Measurements from ENCODE around the gene ATP6V0A4. TPM values are rescaled to one million over a fixed set of nuclear protein-coding genes. Genes with fewer than 3 reads are reported as not detected.

ATP6V0A4 gene
- total RNA-seq, 1 experiment from 2014 or later = not detected

DNA sequence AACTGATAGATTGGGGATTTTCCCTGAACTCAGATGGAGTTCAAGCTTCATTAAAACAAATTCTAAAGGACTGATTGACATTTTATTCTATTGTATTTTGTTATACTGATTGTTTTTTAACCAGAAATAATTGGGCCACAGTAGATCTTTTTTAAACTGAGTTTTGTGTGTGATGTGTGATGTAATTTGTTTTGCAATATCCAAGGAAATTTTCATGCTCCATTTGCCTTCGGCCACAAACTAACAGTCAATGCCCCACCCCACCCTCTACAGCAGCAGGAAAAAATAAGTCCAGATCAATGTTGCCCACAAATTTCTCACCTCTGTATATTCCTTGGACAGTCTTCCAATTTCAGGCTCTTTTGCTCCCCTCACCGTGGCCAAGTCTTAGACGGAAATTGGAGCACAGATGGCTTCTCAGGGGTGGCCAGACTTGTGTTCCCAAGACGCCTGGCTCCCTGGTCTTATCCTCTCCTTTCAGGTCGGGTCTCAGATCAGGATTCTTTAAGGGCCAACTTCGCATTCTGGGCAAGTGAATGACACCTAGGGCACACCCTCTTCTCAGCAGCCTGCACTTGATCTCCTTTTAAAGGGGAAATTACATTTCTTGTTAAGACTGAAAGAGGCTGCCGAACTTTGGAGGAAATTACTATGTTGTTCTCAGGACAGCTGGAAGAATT lies 97.0 kb downstream of the ATP6V0A4 start, which contains the start of gene SVOPL:
Gene SVOPL, minus strand, starts transcription at position 506 of the 680 bp plus-strand sequence. CDS start 22,317 bp downstream, outside the sequence.
- Histone ChIP-seq H3K27ac (ENCODE audit: low read depth, low read length) (no peak within 1 kb of the TSS), H3K9me2 (ENCODE audit: insufficient read depth) (no peaks in the 10 kb centered on the region), H3K4me2 (ENCODE audit: low read length) (no peak within 1 kb of the TSS), H3K27me3 (ENCODE audit: insufficient read depth, low read length) (0 out of 2 replicates have a peak, but pooled peaks cover 6% of the 10 kb centered on the region), H3K79me2 (ENCODE audit: insufficient read depth, low read length) (no peaks in the 10 kb centered on the region), H3K9ac (ENCODE audit: low read length) (no peak within 1 kb of the TSS), H3K4me1 (ENCODE audit: control insufficient read depth in 1 of 2, insufficient read depth in 2 of 2, low read length in 2 of 2) (no peaks in the 10 kb centered on the region), H3K9me3 (ENCODE audit: control insufficient read depth in 1 of 2, insufficient read depth in 1 of 2, low read depth in 1 of 2, low read length in 2 of 2) (no peaks in the 10 kb centered on the region), H3K36me3 (ENCODE audit: control insufficient read depth in 1 of 2, insufficient read depth in 2 of 2, low read length in 2 of 2) (no peaks in the 10 kb centered on the region), H4K20me1 (ENCODE audit: insufficient read depth) (no peaks in the 10 kb centered on the region), H3K4me3 (replicated peaks in 1 of 2; ENCODE audit: low read depth in 1 of 2, low read length in 2 of 2) (no peak within 1 kb of the TSS), H2AFZ (ENCODE audit: low read depth, low read length, poor library complexity, severe bottlenecking) (no peak within 1 kb of the TSS)
- ChIA-PET RAD21 (ENCODE audit: low non-redundant PET in 1 of 2, low total read pairs in 2 of 2, uncharacterized antibody in 2 of 2, unreplicated experiment in 2 of 2) (no interaction called here), POLR2A (interaction anchor here (0.6 kb wide), 1 partner anchor 29 kb away, joined by 3 read pairs; no protein-coding TSS in a partner anchor), CTCF (no interaction called here)
- TF ChIP-seq, protein P1, sequence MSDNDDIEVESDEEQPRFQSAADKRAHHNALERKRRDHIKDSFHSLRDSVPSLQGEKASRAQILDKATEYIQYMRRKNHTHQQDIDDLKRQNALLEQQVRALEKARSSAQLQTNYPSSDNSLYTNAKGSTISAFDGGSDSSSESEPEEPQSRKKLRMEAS (IDR thresholded peaks at IDR 0.05) = no peak
- TF ChIP-seq, protein P2, sequence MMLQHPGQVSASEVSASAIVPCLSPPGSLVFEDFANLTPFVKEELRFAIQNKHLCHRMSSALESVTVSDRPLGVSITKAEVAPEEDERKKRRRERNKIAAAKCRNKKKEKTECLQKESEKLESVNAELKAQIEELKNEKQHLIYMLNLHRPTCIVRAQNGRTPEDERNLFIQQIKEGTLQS (IDR thresholded peaks at IDR 0.05) = no peak
- BruUV-seq (replicated peaks) = no TSS peak
- ATAC-seq = no peak
- no peak for DNase-seq (ENCODE audit: low read depth, low spot score)
- intact Hi-C loops (cut with micrococcal nuclease) = no loop called here

DNA sequence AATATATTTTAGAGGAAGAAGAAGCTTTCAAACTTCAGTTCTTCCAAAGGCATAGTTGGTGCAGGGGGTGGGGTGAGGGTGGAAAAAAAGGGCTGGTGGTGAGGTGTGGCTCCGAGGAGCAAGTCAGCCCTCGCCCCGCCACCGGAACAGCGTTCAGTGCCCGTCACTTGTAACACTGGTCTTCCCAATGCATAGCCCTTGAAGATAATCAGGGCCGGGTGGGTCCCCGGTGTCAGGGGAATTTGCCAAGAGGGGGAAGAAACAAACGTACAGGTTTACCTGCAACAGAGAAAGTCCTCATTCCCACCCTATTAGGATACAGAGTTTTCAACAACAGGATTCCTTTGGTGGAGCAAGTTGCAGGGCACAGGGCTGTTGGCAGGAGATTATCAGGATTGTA lies 98.3 kb downstream of the ATP6V0A4 start:
- no TSS peak for BruUV-seq (replicated peaks)
- ATAC-seq (no peak), DNase-seq (ENCODE audit: low read depth, low spot score) (no peak)
- Histone ChIP-seq H2AFZ (ENCODE audit: low read depth, low read length, poor library complexity, severe bottlenecking) (no peak overlapping the region), H3K4me3 (replicated peaks in 1 of 2; ENCODE audit: low read depth in 1 of 2, low read length in 2 of 2) (no peak overlapping the region), H3K4me1 (ENCODE audit: control insufficient read depth in 1 of 2, insufficient read depth in 2 of 2, low read length in 2 of 2) (no peaks in the 10 kb centered on the region), H3K27me3 (ENCODE audit: insufficient read depth, low read length) (0 out of 2 replicates have a peak, but pooled peaks cover 6% of the 10 kb centered on the region), H3K4me2 (ENCODE audit: low read length) (no peak overlapping the region), H3K27ac (ENCODE audit: low read depth, low read length) (no peak overlapping the region), H3K9me2 (ENCODE audit: insufficient read depth) (no peaks in the 10 kb centered on the region), H3K36me3 (ENCODE audit: control insufficient read depth in 1 of 2, insufficient read depth in 2 of 2, low read length in 2 of 2) (no peaks in the 10 kb centered on the region), H3K79me2 (ENCODE audit: insufficient read depth, low read length) (no peaks in the 10 kb centered on the region), H3K9me3 (ENCODE audit: control insufficient read depth in 1 of 2, insufficient read depth in 1 of 2, low read depth in 1 of 2, low read length in 2 of 2) (no peaks in the 10 kb centered on the region), H3K9ac (ENCODE audit: low read length) (no peak overlapping the region), H4K20me1 (ENCODE audit: insufficient read depth) (no peaks in the 10 kb centered on the region)
- RAD21 ChIA-PET (ENCODE audit: low non-redundant PET in 1 of 2, low total read pairs in 2 of 2, uncharacterized antibody in 2 of 2, unreplicated experiment in 2 of 2) = no interaction called here
- TF ChIP-seq, protein P1 (IDR thresholded peaks at IDR 0.05) = no peak
- TF ChIP-seq TCF7L2 (IDR thresholded peaks at IDR 0.05; ENCODE audit: borderline replicate concordance, extremely low read depth, insufficient read depth, insufficient read length) = no peak
- TF ChIP-seq EGR1 (IDR thresholded peaks at IDR 0.05; ENCODE audit: low read depth) = no peak
- no peak for TF ChIP-seq CBX3 (IDR thresholded peaks at IDR 0.05; ENCODE audit: low read depth)
- POLR2A ChIA-PET = no interaction called here
- intact Hi-C loops (cut with micrococcal nuclease) = no loop called here
- CTCF ChIA-PET = no interaction called here
